DOHH2 (cell line): ENCODE data around the gene MAN2A1.

Experiments
- CTCF ChIP-seq: fragments of 200-600 bp; sonication (generic); IDR thresholded peaks from one replicate; pipeline ENCODE4 v1.5.1; 2014; ENCODE audit warnings: antibody characterized with exemption, mild to moderate bottlenecking, low read depth, low read length; ENCODE audit not compliant: poor library complexity, severe bottlenecking
- EZH2phosphoT487 ChIP-seq: fragments of 200-600 bp; sonication (generic); IDR thresholded peaks from 2 replicates; pipeline ENCODE4 v1.6.1; 2017; ENCODE audit warnings: borderline replicate concordance, mild to moderate bottlenecking, antibody characterized with exemption, low read length, moderate library complexity, mixed read lengths

DNA sequence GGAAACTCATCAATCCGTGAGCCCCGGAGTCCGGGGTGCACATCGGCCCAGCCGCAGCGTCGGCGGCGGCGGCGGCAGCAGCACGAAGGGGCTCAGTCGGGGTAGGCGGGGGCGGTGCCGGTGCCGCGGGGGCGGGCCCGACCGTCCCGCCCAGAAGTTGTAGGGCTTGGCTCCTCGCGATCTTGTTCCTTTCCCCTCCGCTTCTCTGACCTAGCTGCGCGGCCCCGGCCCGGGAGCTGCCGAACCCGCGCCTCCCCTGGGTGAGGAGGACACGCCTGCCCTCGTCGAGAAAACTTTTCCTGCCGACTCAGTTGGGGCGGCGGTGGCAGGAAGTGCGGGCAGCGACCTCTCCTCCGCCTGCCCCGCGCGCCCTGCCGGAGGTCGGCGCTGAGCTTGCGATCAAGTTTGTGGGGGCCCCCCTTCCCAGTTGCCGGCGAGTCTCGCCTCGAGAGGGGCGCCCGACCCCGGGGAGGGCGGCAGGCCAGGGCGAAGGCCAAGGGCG is at the start of gene MAN2A1:
- no peak for TF ChIP-seq CTCF
- TF ChIP-seq EZH2phosphoT487: no peak
